Left renal cortex interstitium (tissue), 4 donors: ENCODE data around the gene PFKFB3. TPM values are rescaled to one million over a fixed set of nuclear protein-coding genes. Genes with fewer than 3 reads are reported as not detected.
"Not testable (repeated sequence)": the region's sequence is repeated elsewhere in the genome, so short reads cannot be mapped to it uniquely, and the experiment has no call there.

Source experiments
- DNase-seq, 4 donors: peaks; one replicate each; pipeline ENCODE4 v3.0.0-alpha.2; 2013; ENCODE audit warnings: low read depth in 4 of 4, low spot score in 2 of 4, missing footprints in 1 of 4
- polyA plus RNA-seq, 4 donors: library from polyadenylated mRNA; unstranded; fragments of 120-200 nt; gene quantifications; one replicate each; pipeline ENCODE4 v1.2.1, GENCODE V29; 2013; ENCODE audit not compliant: insufficient read length in 4 of 4

The PFKFB3 gene
- polyA plus RNA-seq: 10 to 100 TPM; 32.7 to 45.0 (median 39.6) TPM

DNA sequence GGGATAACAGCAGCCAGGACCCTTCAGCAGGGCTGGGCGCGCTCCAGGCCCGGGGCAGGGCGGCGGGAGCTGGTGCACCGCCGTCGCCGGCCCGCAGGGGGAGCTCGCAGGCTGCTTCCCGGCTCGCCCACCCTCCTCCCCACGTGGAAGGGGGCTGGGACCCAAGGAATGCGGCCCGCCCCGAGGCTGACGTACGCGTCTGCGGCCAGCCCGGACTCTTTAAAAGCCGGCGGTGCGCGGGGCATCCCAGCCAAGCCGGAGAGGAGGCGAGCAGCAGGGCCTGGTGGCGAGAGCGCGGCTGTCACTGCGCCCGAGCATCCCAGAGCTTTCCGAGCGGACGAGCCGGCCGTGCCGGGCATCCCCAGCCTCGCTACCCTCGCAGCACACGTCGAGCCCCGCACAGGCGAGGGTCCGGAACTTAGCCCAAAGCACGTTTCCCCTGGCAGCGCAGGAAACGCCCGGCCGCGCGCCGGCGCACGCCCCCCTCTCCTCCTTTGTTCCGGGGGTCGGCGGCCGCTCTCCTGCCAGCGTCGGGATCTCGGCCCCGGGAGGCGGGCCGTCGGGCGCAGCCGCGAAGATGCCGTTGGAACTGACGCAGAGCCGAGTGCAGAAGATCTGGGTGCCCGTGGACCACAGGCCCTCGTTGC lies at the start of gene PFKFB3:
PFKFB3 (plus strand) TSS at position 249 of the 647 bp plus-strand sequence; CDS start at position 578, 329 bp downstream.
- DNase-seq: peak in 3 of 4 donors; percentile 82 to 92 (median 92)

DNA sequence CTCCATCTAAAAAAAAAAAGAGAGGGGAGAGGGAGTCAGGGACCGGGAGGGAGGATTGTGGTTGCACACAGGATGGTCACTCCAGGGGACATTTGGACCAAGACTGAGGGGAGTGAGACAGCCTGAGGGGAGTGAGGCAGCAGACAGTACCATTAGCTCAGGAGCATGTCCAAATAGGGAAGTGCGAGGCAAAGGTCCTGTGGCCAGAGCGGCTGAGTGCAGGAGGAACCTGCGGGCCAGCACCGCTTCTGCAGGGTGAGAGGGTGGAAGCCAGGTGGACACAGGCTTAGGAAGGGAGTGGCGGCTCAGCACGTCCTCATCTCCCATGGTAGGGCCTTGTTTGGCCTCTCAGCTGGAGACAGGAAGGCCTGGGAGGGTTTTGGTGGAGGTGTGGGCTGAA lies 48.9 kb upstream of the PFKFB3 start:
- no peak for DNase-seq

DNA sequence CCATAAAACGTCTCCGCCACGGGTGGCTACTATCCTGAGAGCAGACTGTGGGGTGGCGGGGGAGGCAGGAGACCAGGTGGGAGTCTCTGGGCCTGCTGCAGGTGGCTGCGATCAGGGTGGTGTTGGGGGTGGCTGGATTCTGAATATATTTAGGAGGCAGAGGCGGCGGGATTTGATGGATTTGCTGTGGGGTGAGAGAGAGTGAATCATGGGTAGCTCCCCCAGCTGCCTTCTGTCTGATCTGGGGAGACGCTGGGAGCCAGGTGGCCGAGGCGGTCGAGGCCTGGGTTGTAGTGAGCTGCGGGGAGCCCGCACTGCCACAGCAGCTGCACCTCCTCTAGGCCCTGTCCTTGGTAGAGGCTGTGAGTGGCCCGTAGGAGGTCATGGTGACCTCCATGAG lies 48.2 kb upstream of the PFKFB3 start:
- DNase-seq: no peak

DNA sequence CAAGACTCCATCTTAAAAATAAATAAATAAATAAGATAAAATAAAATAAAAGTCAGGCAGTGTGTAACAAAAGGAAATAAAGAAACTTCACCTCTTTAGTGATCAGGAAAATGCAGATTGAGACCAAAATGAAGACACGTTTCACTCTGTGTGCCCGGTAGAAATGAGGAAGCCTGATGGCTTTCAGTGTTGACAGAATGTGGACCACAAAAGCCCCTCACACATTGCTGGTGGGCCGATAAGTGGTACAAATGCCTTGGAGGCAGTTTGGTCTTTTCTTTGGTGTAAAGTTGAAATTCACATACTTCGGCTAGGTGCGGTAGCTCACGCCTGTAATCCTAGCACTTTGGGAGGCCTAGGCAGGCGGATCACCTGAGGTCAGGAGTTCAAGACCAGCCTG lies 44.5 kb upstream of the PFKFB3 start:
- DNase-seq: no peak

DNA sequence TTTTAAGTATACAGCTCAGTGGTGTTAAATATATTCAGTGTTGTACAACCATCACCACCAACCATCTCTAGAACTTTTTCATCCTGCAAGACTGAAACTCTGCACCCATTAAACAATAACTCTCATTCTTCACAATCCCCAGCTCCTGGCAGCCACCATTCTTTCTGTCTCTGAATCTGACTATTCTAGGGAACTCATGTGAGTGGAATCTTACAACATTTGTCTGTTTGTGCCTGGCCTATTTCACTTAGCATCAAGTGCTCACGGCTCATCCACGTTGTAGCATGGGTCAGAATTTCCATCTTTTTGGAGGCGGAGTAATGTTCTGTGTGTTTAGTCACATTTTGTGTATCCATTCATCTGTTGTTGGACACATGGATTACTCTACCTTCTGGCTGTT lies 40.8 kb upstream of the PFKFB3 start:
- DNase-seq: no peak

DNA sequence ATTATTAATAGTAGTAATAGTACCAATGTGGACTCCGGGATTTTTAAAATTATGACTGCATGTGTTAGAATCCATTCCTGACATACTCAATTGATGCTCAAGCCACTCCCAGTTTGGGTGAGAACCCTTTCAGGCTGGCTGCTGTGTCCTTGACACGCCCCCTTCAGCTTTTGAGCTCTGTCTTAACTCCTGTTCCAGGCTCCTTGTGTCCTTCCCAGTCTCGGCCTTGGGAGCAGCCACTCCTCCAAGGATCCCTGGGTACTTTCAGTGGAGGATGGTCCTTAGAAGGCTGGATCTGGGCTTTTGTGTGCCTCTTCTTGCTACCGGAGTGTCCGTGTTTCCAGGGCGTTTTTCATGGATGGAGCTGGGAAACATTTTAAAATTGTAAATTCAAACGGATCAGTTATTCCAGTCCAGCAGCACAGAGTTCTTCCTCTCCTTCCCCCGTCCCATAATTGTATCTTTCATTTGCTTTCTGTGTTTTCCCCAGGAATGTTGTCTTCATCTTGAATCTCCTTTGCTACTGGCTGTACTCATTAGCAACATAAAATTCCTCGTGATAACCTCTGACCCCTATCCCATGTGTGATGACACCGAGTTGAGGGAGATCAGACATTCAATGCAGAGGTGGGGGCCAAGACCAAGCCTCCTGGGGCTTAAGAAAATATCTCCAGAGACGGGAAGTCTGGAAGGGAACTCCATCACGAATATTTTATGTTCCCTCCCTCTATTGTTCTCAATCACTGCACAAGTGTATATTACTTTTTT lies 40.0 kb upstream of the PFKFB3 start:
- DNase-seq: no peak

DNA sequence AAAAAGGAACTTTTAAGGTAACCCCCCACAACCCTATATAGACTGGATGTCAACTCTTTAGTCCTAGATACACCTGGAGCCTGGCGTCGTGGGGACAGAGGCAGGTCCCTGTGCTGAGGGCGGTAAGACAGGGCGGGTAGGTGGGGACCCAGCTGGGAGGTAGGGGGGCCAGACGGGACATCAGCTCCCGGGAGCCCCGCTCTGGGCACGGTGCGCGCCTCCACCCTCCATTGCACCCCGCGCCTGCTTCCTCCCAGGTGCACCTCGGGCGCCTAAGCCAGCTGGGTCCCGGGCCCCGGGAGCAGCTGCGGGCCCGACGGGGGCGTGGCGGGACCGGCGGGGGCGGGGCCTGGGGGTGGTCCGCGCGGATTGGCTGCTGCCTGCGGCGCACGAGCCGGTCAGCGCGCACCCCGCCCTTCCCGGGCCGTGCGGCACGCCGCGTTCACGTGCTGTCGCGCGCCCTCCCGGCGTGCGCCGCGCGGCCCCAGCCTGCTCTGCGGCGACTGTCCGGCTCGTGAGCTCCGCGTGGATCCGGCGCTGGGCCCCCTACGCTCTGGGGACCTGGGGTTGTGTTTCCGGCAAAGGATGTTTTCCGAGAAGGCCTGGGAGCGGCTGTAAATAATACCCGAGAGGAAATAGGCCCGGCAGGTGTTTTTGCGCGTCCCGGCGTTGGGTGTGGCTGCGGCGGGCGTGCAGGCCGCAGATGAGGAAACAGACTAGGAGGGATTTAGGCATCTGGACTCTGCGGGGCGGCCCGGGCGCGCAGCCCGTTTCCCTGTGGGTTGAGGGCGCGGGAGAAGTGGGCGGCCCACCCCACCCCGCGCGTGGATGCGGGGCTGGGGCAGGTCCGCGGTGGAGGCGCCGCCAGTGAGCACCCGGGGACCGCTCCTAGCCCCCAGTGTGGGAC lies 39.1 kb upstream of the PFKFB3 start:
- DNase-seq: peak in 3 of 4 donors; percentile 81 to 90 (median 81)

DNA sequence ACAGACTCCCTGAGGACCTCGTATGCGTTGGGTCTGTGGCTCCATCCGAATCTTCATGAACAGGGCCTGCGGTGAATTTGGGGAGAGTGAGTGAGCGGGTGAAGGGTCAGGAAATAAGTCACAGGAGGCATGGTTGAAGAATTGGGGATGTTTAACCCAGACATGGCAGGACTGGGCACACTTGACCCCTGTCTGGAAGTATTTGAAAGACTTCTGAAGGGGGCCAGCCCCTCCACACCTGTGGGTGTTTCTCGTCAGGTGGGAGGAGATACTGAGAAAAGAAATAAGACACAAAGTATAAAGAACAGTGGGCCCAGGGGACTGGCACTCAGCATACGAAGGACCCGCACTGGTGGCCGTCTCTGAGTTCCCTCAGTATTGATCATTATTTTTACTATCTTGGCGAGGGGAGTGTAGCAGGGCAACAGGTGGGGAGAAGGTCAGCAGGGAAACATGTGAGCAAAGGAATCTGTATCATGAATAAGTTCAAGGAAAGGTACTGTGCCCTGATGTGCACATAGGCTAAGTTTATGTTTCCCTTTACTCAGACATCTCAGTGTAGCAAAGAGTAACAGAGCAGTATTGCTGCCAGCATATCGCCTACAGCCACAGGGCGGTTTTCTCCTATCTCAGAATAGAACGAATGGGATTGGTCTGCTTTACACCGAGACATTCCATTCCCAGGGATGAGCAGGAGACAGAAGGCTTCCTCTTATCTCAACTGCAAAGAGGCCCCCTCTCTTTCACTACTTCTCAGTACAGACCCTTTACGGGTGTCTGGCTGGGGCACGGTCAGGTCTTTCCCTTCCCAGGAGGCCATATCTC lies 38.2 kb upstream of the PFKFB3 start:
- no peak for DNase-seq

DNA sequence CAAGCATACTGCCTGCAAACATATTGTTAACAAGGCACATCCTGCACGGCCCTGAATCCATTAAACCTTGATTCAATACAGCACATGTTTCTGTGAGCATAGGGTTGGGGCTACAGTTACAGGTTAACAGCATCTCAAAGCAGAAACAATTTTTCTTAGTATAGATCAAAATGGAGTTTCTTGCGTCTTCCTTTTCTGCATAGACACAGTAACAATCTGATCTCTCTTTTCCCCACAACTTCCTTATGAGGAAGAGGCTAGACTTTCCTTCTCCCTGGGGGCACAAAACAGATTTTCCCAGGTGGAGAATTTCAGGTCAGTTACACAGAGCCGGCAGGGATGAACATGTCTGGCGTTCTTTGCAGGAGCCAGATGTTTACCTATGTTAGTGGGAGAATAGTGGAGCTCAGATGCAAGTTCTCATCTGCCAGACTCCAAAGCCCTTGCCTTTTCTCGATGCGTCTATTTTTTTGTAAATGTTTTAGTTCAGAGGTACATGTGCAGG lies 37.5 kb upstream of the PFKFB3 start:
- DNase-seq: no peak

DNA sequence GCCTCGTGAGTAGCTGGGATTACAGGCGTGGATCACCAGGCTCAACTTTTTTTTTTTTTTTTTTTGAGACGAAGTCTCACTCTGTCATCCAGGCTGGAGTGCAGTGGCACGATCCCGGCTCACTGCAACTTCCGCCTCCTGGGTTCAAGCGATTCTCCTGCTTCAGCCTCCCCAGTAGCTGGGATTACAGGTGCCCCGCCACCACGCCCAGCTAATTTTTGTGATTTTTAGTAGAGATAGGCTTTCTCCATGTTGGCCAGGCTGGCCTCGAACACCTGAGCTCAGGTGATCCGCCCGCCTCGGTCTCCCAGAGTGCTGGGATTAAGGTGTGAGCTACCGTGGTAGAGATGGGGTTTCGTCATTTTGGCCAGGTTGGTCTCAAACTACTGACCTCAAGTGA lies 36.8 kb upstream of the PFKFB3 start:
- DNase-seq: not testable (repeated sequence)

DNA sequence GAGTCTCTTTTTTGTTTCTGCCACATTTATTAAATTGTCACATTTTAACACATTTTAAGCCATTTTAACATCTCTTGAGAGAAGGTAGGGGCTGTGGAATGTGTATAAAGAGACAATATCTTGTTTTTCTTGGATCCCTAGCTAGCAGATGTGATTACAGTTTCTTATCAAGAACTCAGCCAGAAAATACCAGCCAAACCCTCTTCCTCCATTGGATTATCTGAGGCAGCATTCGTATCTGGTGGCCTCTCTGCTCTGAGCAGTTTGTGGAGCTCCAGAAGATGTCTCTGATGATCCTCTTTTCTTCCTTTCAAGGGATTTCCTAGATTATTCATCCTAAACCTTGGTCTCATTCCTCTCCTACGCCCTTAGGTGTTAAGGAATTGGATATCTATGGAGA lies 35.3 kb upstream of the PFKFB3 start:
- DNase-seq: no peak

DNA sequence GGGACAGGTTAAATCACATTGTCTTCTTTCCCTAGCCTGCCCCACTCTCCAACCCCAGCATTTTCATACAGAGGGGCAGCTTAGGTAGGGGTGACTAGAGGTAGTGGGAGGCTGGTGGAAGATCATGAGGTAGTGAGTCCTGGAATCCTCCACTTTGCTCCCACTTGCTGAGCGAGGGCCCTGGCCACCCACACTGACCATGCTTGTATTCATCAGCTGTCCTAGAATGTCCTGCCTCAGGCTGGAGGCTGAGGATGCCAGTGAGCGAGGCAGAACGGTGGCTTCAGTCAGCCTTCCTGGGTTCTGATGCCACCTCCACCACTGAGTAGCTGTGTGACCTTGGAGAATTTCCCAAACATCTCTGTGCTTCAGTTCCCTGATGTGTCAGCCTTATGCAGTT lies 34.6 kb upstream of the PFKFB3 start:
- DNase-seq: no peak

DNA sequence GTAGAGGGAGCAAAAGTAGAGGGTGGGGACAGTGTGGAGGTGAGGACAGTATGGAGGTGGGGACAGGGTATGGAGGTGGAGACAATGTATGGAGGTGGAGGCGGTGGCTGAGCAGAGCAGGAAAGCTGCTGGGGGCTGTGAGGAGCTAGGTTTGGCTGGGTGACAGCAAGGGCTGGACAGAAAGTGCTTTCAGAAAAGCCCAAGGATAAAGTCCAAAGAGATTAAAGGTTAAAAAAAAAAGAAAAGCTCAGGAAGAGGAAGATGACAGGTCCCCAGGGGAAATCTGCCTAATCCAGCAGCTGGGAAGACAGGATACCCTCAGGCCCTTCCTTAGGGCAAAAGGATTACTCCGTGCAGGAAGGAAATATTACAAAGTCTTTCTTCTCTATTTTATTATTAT lies 32.1 kb upstream of the PFKFB3 start:
- DNase-seq: no peak

DNA sequence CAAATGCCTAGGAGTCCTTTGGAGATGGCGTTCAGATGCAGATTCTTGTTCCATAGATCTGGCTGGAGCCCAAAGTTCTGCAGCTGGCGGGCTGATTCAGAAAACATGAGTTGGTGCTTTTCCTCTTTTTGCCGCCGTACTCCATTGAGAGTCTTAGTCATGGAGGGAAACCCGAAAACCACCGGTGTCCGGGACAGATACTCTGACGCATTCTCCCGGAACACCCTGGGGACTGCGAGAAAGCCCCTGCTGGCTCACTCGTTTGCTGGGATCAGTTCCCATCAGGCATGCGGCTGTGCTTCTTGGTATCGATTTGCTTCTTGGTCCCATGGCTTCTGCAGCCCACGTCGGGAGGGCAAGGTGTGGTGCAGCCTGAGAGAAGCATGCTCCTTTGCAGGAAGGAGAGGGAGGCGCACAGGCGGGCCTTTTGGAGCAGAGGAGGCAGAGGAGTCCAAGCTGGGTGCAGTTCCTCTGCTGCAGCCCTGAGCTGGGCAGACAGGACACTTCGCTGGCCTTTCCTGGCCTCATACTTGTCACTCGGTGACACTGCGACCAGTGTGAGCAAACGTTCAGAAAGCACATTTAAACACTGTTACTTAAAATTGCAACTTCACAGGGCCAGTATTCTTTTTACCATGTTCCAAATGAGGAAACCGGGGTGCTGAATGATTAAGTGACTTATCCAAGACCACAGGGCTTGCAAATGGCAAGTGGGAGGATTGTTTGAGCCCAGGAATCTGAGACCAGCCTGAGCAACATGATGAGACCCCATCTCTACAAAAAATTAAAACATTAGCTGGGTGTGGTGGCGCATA lies 30.6 kb upstream of the PFKFB3 start:
- no peak for DNase-seq

DNA sequence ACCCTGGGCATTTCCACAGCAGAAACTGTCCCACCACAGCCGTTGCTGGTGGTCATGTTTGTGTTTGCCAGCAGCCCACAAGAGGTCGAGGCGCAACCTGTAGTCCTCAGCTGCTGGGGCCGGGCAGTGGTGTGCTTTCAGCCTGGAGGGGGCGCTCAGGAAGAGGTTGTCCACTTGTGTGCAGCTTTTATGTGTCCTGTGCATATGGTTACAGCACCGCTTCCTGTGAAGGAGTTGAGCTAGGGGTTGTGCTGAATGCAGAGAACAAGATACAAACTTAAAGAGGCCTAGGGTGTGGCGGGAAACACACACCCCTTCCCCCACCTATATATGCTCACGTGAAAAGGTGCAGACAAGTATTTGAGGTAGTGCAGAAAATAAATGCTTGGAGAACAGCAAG lies 29.5 kb upstream of the PFKFB3 start:
- no peak for DNase-seq

DNA sequence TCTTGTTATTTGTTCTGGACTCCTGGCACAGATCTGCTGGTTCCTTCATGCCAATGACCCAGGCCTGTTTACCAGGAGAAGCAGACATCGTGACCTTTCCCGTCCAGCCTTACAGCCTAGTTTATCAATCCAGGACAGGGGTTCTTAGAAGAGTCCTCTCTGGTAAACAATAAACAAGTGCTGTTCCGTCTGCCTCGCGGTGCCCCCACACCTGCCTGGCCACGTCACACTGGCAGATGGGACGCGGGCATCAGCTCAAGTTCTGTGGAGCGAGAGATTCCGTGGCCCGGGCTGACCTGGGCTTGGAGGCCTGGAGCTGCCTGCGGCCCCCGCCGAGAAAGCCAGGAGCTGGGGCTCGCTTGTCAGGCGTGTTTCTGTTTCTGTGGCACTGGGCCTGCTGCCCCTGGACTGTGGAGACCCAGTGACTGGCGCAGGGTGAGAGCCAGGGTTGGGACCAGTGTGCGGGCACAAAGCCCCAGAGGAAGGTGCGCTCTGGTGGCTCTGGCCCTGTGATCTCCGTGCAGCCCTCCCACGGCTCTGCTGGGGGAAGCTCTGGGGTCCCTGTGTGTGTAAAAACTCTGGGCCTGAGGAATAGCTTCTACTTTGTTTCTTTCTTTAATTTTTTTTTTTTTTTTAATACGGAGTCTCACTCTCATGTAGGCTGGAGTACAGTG lies 28.4 kb upstream of the PFKFB3 start:
- DNase-seq: no peak

DNA sequence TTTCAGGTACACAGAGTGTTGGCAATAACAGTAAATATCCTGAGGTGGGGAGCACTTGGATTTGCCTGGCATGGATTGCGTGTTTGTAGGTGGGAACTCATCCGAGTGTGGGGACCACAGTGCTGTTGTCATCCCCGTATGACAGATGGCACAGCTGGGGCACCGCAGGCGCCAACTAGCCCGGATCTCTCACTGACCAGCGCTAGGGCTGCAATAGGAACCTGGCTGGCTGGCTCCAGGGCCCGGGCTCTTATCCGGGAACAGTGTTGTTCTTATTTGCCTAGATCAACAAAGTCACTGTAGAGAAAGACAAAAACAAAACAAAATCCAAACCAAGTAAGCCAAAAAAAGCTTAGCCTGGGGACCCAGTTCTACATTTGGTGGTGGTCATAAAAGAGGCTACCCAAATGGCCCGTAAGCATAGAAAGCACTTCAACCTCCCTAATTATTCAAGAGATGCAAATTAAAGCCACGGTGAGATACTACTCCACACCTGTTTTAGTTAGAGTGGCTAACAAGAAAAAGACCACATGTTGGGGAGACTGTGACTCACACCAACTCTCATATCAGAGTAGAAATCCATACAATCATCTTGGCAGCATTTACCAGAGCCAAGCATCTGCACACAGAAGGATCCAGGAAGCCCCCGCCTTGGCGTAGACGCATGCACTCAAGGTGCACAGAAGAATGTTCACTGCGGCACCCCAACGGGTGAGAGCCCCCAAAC lies 27.2 kb upstream of the PFKFB3 start:
- no peak for DNase-seq

DNA sequence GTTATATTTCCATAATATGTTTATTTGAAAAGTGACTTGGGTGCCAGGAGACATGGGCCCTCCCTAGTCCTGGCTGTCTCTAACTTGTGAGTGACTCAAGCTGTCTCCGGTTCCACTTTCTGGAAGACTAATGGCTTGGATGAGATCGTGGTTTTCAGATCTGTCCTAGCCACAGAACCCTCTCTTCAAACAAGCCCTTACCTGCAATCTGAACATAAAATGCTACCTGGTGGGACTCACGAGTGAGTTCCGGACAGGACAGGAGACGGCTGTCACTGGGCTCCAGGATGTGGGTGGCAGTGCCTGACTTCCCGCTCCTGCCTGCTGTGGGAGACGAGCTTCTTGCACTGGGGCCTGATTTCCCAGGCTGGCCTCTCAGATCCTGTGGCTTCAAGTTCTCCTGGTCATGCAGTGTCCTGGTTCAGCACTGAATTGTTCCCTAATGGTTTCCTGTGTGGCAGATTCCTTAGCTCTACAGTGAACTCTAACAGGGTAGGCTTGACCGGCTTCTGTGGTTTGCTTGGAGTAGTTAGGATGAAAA lies 26.0 kb upstream of the PFKFB3 start:
- DNase-seq: no peak
